Small intestine (tissue), 7 donors: ENCODE results near the gene TSHZ3. TPM values are rescaled to one million over a fixed set of nuclear protein-coding genes. Genes with fewer than 3 reads are reported as not detected.

Experiments
- DNase-seq, 2 donors: peaks; one replicate each; pipeline versions ENCODE4 v3.0.0 to v3.0.0-alpha.2; 2013
- FAIRE-seq: peaks from 2 replicates; lab custom pipeline; 2012; peaks lifted over from hg19 to GRCh38; lab: Jason Lieb, UNC
- H3K27ac ChIP-seq, 3 donors: one replicate each; pipeline ENCODE4 v1.5.1; 2013; ENCODE audit warnings: low read length in 2 of 3, mild to moderate bottlenecking in 2 of 3, control low read depth in 1 of 3, inconsistent platforms in 1 of 3, low read depth in 1 of 3, moderate library complexity in 1 of 3
- H3K27me3 ChIP-seq, 3 donors: one replicate each; pipeline ENCODE4 v1.6.1; 2013; ENCODE audit warnings: low read length in 3 of 3, inconsistent platforms in 1 of 3; ENCODE audit not compliant: control insufficient read depth in 3 of 3, insufficient read depth in 3 of 3
- H3K36me3 ChIP-seq, 3 donors: one replicate each; pipeline ENCODE4 v1.6.1; 2013; ENCODE audit warnings: low read length in 3 of 3, inconsistent platforms in 1 of 3, low read depth in 1 of 3, mild to moderate bottlenecking in 1 of 3, moderate library complexity in 1 of 3; ENCODE audit not compliant: control insufficient read depth in 3 of 3, insufficient read depth in 2 of 3
- H3K4me1 ChIP-seq, 3 donors: one replicate each; pipeline ENCODE4 v1.6.1; 2013; ENCODE audit warnings: low read length in 2 of 3, inconsistent platforms in 1 of 3, low read depth in 1 of 3, mild to moderate bottlenecking in 1 of 3, moderate library complexity in 1 of 3; ENCODE audit not compliant: control insufficient read depth in 3 of 3, insufficient read depth in 2 of 3
- H3K4me3 ChIP-seq, 3 donors: one replicate each; pipeline ENCODE4 v1.5.1; 2013; ENCODE audit warnings: low read length in 3 of 3, control low read depth in 1 of 3, inconsistent platforms in 1 of 3, low read depth in 1 of 3, mild to moderate bottlenecking in 1 of 3, moderate library complexity in 1 of 3
- H3K9me3 ChIP-seq, 2 donors: one replicate each; pipeline ENCODE4 v1.6.1; 2013; ENCODE audit warnings: low read depth in 1 of 2, low read length in 1 of 2; ENCODE audit not compliant: control insufficient read depth in 2 of 2, insufficient read depth in 1 of 2
- WGBS, 3 donors: extraction: QIAGEN DNeasy Blood & Tissue Kit; methylation state at CpG; one replicate each; pipeline ENCODE4 v1.1.7; 2013; 5-methylcytosine and 5-hydroxymethylcytosine counted together
- polyA plus RNA-seq, 4 donors: library from polyadenylated mRNA; stranded (reverse) in 3 of 4; unstranded in 1 of 4; fragments of 200-250 nt in 3 of 4; fragments of 120-200 nt in 1 of 4; gene quantifications; one replicate each; pipeline versions ENCODE4 v1.2.1 to v1.2.3, GENCODE V29; 2013
- donor health status: healthy with polysubstance abuse.
- donor health status: control.
- donor health status: control.
- donor health status: Bipolar disorder and iron deficiency.
- donor health status: healthy.

The TSHZ3 gene
- polyA plus RNA-seq, 4 donors: 0.22 to 3.4 (median 1.7) TPM

GRCh38 chr19:31386806-31387205 lies 37.6 kb upstream of the TSHZ3 start:
- no peak for FAIRE-seq
- no peaks in the 10 kb centered on the region for H3K9me3 ChIP-seq
- 78 to 87% (median 83%) methylated on average over 8 of the region's 8 CpGs for WGBS, 3 donors
- H3K36me3 ChIP-seq: no peaks in the 10 kb centered on the region
- no peak overlapping the region for H3K4me3 ChIP-seq
- no peak overlapping the region for H3K27ac ChIP-seq
- H3K4me1 ChIP-seq: no peaks in the 10 kb centered on the region
- H3K27me3 ChIP-seq: no peaks in the 10 kb centered on the region
- no peak for DNase-seq

GRCh38 chr19:31385744-31386143 lies 36.5 kb upstream of the TSHZ3 start:
- no peaks in the 10 kb centered on the region for H3K4me1 ChIP-seq
- no peak for FAIRE-seq
- WGBS, 3 donors: 63 to 89% (median 85%) methylated on average over 1 of the region's 1 CpG

GRCh38 chr19:31383553-31383952 lies 34.3 kb upstream of the TSHZ3 start:
- FAIRE-seq (no peak), DNase-seq (no peak)
- Histone ChIP-seq H3K9me3 (no peaks in the 10 kb centered on the region), H3K4me1 (no peaks in the 10 kb centered on the region), H3K4me3 (no peak overlapping the region), H3K27ac (no peak overlapping the region), H3K27me3 (no peaks in the 10 kb centered on the region), H3K36me3 (no peaks in the 10 kb centered on the region)
- 70 to 91% (median 82%) methylated on average over 1 of the region's 1 CpG for WGBS, 3 donors

More at GRCh38 chr19:31385744-31386143, 36.5 kb upstream of the TSHZ3 start:
- Histone ChIP-seq H3K4me3 (no peak overlapping the region), H3K27ac (no peak overlapping the region), H3K36me3 (no peaks in the 10 kb centered on the region), H3K9me3 (no peaks in the 10 kb centered on the region), H3K27me3 (no peaks in the 10 kb centered on the region)
- DNase-seq: no peak

GRCh38 chr19:31380854-31381253 lies 31.6 kb upstream of the TSHZ3 start:
- Histone ChIP-seq H3K4me1 (no peaks in the 10 kb centered on the region), H3K9me3 (no peaks in the 10 kb centered on the region), H3K4me3 (no peak overlapping the region), H3K36me3 (no peaks in the 10 kb centered on the region), H3K27me3 (no peaks in the 10 kb centered on the region), H3K27ac (no peak overlapping the region)
- no peak for DNase-seq
- WGBS, 3 donors: 88 to 94% (median 94%) methylated on average over 6 of the region's 6 CpGs
- FAIRE-seq: no peak

- no peaks in the 10 kb centered on the region for H3K27me3 ChIP-seq
- no peaks in the 10 kb centered on the region for H3K9me3 ChIP-seq
- no peak overlapping the region for H3K4me3 ChIP-seq
- FAIRE-seq (no peak), DNase-seq (peak; percentile 6 to 15)
- no peaks in the 10 kb centered on the region for H3K4me1 ChIP-seq
- 14 to 26% (median 22%) methylated on average over 4 of the region's 4 CpGs for WGBS, 3 donors
- H3K36me3 ChIP-seq: no peaks in the 10 kb centered on the region
- peak overlapping the region in 1 of 3 donors; percentile 36 for H3K27ac ChIP-seq
Measured at GRCh38 chr19:31378404-31378803, 29.2 kb upstream of the TSHZ3 start.

- peak overlapping the region in 1 of 3 donors; percentile 36 for H3K27ac ChIP-seq
- H3K36me3 ChIP-seq: no peaks in the 10 kb centered on the region
- H3K27me3 ChIP-seq: no peaks in the 10 kb centered on the region
- H3K4me3 ChIP-seq: no peak overlapping the region
- DNase-seq: no peak
- 70 to 88% (median 70%) methylated on average over 1 of the region's 1 CpG for WGBS, 3 donors
- no peaks in the 10 kb centered on the region for H3K9me3 ChIP-seq
- no peaks in the 10 kb centered on the region for H3K4me1 ChIP-seq
- FAIRE-seq: no peak
Measured at GRCh38 chr19:31377736-31378135, 28.5 kb upstream of the TSHZ3 start.

- FAIRE-seq (no peak), DNase-seq (no peak)
- Histone ChIP-seq H3K4me1 (no peaks in the 10 kb centered on the region), H3K27me3 (no peaks in the 10 kb centered on the region), H3K4me3 (no peak overlapping the region), H3K9me3 (no peaks in the 10 kb centered on the region), H3K27ac (no peak overlapping the region), H3K36me3 (no peaks in the 10 kb centered on the region)
- 37 to 58% (median 57%) methylated on average over 2 of the region's 2 CpGs for WGBS, 3 donors
Measured at GRCh38 chr19:31372246-31372781, 23.1 kb upstream of the TSHZ3 start.

- Histone ChIP-seq H3K4me3 (no peak overlapping the region), H3K9me3 (no peaks in the 10 kb centered on the region), H3K36me3 (no peaks in the 10 kb centered on the region), H3K4me1 (no peaks in the 10 kb centered on the region), H3K27ac (no peak overlapping the region), H3K27me3 (no peaks in the 10 kb centered on the region)
- FAIRE-seq: no peak
- WGBS, 3 donors: 44 to 70% (median 52%) methylated on average over 5 of the region's 5 CpGs
- DNase-seq: no peak
Measured at GRCh38 chr19:31370216-31370615, 21.0 kb upstream of the TSHZ3 start.

- H3K36me3 ChIP-seq: no peaks in the 10 kb centered on the region
- H3K9me3 ChIP-seq: no peaks in the 10 kb centered on the region
- H3K4me3 ChIP-seq: no peak overlapping the region
- H3K27me3 ChIP-seq: no peaks in the 10 kb centered on the region
- no peaks in the 10 kb centered on the region for H3K4me1 ChIP-seq
- WGBS, 3 donors: 55 to 71% (median 60%) methylated on average over 3 of the region's 3 CpGs
- DNase-seq (no peak), FAIRE-seq (no peak)
- H3K27ac ChIP-seq: no peak overlapping the region
Measured at GRCh38 chr19:31364963-31365362, 15.7 kb upstream of the TSHZ3 start.
